Measurements from ENCODE around the gene RBPJ.

RBPJ gene

DNA sequence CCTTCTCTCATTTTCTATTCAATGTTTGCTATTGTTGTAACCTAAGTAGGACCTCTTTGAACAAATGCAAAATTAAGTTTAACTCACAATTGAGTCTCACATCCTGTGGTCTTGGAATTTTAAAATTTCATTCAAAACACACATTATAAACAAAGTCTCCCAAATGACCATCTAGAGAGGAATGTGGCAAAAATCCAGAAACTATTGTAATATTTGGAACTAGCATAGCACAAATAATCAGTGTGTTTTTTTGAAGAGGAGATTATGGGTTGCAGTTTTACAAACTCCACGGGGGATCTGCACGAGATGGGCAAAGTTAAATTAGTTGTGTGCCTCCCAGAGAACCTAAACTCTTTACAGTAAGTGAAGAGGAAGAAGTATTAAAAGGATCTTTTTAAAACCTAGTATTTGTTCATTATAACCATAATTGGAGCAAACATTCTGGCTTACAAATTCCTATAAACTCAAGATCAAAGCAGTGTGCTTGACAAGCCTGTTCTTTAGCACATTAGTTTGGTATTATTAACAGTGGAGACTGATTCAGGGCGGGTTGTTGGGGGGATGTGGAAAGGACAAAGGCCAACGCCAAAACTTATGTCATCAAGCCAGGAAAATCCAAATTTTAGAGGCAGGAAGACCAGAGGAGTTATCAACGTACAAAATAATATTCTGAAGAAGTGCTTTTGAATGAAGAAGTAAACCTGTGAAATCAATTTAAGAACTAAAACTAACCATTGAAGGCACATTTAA lies 22.4 kb upstream of the RBPJ start:
- H3K9me3 ChIP-seq, result no peaks in the 10 kb centered on the region
- peaks cover 0 to 12% of the 10 kb centered on the region in 2 donors for H3K27me3 ChIP-seq
- no peaks in the 10 kb centered on the region for H3K36me3 ChIP-seq
- H3K27ac ChIP-seq, result no peak overlapping the region
- intact Hi-C loops (cut with DNase I; ENCODE audit: low total_unique reads), result no loop called here
- no peak overlapping the region for H3K4me3 ChIP-seq
- no peak for DNase-seq
- peaks cover 0 to 7% (median 0%) of the 10 kb centered on the region in 4 donors for H3K4me1 ChIP-seq
- TF ChIP-seq, protein P1, sequence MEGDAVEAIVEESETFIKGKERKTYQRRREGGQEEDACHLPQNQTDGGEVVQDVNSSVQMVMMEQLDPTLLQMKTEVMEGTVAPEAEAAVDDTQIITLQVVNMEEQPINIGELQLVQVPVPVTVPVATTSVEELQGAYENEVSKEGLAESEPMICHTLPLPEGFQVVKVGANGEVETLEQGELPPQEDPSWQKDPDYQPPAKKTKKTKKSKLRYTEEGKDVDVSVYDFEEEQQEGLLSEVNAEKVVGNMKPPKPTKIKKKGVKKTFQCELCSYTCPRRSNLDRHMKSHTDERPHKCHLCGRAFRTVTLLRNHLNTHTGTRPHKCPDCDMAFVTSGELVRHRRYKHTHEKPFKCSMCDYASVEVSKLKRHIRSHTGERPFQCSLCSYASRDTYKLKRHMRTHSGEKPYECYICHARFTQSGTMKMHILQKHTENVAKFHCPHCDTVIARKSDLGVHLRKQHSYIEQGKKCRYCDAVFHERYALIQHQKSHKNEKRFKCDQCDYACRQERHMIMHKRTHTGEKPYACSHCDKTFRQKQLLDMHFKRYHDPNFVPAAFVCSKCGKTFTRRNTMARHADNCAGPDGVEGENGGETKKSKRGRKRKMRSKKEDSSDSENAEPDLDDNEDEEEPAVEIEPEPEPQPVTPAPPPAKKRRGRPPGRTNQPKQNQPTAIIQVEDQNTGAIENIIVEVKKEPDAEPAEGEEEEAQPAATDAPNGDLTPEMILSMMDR (IDR thresholded peaks at IDR 0.05), result no peak

DNA sequence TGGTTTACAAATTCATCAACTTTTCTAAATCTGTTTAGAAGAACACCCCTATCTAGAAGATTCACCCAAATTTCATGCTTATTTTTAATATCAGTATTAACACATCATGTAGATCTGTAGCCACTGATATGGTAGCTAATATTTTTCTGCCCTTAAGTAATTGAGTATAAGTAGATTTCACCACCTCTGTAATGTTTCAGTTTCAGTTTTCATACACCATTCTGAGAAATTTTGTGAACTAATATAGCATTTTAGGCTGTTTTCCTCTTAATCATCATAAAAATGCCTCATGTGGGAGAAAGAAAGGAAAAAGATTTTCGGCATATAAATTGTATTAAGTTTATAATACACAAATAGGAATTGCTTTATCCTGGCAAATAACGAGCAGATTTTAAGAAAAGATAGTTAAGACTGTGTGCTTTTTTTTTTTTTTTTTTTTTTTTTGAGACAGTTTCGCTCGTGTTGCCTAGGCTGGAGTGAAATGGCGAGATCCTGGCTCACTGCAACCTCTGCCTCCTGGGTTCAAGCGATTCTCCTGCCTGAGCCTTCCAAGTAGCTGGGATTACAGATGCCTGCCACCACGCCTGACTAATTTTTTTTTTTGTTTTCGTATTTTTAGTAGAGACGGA lies 21.4 kb upstream of the RBPJ start:
- TF ChIP-seq, protein P1 (IDR thresholded peaks at IDR 0.05), result no peak
- H3K27me3 ChIP-seq, result peaks cover 0 to 6% of the 10 kb centered on the region in 2 donors
- DNase-seq, result no peak
- intact Hi-C loops (cut with DNase I; ENCODE audit: low total_unique reads), result no loop called here
- no peaks in the 10 kb centered on the region for H3K36me3 ChIP-seq
- no peak overlapping the region for H3K27ac ChIP-seq
- H3K9me3 ChIP-seq, result no peaks in the 10 kb centered on the region
- H3K4me3 ChIP-seq, result no peak overlapping the region
- H3K4me1 ChIP-seq, result peaks cover 0 to 7% (median 0%) of the 10 kb centered on the region in 4 donors

DNA sequence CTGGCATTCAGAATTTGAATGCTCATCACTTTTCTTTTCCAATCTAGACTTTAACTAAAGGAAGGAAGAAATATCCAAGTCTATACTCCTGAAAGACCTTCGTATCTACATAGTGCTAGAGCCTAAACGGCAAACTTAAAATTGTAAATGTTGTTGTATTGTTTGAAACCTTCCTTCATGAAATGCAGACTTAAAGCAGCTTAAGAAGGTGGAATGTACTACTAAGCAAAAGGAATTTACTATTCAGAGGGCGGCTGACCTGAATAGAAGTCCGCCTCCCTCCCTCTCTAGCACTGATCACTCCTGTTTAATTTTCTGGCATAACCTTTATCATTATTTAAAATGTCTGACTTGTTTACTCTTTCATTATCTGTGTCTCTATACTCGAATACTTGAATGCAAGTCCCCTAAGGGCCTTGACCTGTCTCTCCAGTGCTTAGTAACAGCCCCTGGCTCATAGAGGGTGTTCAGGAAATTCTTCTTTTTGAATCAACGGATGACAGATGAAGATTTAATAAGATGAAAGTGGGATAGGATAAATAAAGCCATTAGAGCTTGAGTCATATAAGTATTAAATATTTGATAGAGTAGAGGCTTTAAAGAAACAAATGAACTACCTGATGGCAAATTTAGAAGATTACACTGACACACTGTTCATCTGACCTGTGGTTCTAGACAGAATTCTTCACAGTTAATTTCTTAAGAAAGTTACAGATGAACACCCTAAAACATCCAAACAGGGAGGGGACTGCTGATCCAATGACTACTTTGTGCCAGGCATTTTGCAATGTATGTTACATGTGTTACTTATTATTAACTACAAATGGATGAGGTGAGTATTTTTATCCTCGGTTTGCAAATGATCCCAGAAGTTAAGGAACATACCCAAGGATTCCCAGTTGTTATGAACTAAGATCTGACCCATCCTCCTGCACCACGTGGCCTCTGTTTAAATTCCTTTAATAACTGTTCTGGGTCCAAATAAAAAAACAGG lies 20.2 kb upstream of the RBPJ start:
- Histone ChIP-seq H3K36me3 (no peaks in the 10 kb centered on the region), H3K9me3 (no peaks in the 10 kb centered on the region), H3K4me1 (peaks cover 0 to 7% (median 0%) of the 10 kb centered on the region in 4 donors), H3K4me3 (no peak overlapping the region), H3K27me3 (no peaks in the 10 kb centered on the region), H3K27ac (no peak overlapping the region)
- DNase-seq, result no peak
- intact Hi-C loops (cut with DNase I; ENCODE audit: low total_unique reads), result no loop called here
- TF ChIP-seq, protein P1 (IDR thresholded peaks at IDR 0.05), result no peak

DNA sequence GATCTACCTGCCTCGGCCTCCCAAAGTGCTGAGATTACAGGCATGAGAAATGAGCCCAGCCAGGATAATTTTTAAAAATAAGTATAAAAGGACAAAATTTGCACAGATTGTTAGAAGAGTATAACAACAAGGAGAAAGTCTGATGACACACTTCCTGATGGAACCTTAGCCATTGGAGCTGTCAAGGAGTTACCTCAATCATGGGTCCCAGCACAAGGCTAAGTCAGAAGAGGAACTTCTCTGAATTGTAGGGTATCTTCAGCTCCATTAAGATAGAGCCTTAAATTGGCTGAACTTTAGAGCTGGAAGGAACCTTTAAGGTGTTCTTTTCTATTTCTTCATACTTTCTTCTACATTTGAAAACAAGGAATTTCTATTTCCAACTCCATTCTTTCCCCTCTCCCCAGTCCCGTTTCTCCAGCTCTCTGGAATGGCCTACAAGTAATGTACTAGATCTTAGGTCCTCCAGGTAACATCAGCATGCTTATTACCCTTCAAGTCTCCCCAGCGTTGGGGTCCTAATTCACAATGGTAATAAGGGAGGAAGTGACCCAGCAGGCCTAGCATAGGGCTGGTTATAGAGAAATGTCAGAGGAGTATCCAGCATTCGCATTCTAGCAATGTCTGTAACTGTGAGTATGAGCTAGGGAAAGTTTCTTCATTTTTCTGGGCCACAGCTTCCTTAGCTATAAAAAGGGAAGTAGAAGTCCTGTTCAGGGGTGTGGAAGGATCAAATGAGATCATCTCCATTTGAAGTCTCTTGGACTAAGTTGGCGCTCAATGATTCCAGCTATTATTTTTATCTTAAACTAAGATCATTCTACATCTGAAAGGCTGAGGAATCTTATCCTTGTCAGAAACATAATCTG lies 18.5 kb upstream of the RBPJ start:
- intact Hi-C loops (cut with DNase I; ENCODE audit: low total_unique reads), result no loop called here
- TF ChIP-seq, protein P1 (IDR thresholded peaks at IDR 0.05), result no peak

DNA sequence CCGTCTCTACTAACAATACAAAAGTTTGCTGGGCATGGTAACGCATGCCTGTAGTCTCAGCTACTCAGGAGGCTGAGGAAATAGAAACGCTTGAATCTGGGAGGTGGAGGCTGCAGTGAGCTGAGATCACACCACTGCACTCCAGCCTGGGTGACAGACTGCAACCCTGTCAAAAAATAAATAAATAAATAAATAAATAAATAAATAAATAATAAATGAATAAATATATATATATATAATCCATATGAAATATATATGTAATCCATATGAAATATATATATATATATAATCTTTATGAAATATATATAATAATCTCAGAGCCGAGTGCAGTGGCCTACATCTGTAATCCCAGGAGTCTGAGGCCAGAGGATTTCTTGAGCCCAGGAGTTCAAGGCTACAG lies 17.8 kb upstream of the RBPJ start:
- Histone ChIP-seq H3K27me3 (no peaks in the 10 kb centered on the region), H3K36me3 (no peaks in the 10 kb centered on the region), H3K27ac (no peak overlapping the region), H3K4me1 (peaks cover 0 to 7% (median 0%) of the 10 kb centered on the region in 4 donors), H3K4me3 (no peak overlapping the region), H3K9me3 (no peaks in the 10 kb centered on the region)
- TF ChIP-seq, protein P1 (IDR thresholded peaks at IDR 0.05), result no peak
- intact Hi-C loops (cut with DNase I; ENCODE audit: low total_unique reads), result no loop called here
- DNase-seq, result no peak

More for the DNA sequence above, 18.5 kb upstream of the RBPJ start:
- Histone ChIP-seq H3K4me1 (peaks cover 0 to 7% (median 0%) of the 10 kb centered on the region in 4 donors), H3K9me3 (no peaks in the 10 kb centered on the region), H3K4me3 (no peak overlapping the region), H3K27me3 (no peaks in the 10 kb centered on the region), H3K27ac (no peak overlapping the region), H3K36me3 (no peaks in the 10 kb centered on the region)
- DNase-seq, result no peak

All from tibial artery (tissue), 4 donors.